Activated CD4-positive, CD25-positive, alpha-beta regulatory T cell treated with anti-CD3 and anti-CD28 coated beads, Interleukin-2, amount 50 U/mL, for 16 hours (primary cell): ENCODE results near the gene LRP2.
"Not testable (repeated sequence)": the region's sequence is repeated elsewhere in the genome, so short reads cannot be mapped to it uniquely, and the experiment has no call there.

ENCODE experiments used
- DNase-seq: peaks from one replicate; pipeline ENCODE4 v3.0.0-alpha.2; 2020; ENCODE audit warnings: low read depth, low spot score

Gene LRP2

DNA sequence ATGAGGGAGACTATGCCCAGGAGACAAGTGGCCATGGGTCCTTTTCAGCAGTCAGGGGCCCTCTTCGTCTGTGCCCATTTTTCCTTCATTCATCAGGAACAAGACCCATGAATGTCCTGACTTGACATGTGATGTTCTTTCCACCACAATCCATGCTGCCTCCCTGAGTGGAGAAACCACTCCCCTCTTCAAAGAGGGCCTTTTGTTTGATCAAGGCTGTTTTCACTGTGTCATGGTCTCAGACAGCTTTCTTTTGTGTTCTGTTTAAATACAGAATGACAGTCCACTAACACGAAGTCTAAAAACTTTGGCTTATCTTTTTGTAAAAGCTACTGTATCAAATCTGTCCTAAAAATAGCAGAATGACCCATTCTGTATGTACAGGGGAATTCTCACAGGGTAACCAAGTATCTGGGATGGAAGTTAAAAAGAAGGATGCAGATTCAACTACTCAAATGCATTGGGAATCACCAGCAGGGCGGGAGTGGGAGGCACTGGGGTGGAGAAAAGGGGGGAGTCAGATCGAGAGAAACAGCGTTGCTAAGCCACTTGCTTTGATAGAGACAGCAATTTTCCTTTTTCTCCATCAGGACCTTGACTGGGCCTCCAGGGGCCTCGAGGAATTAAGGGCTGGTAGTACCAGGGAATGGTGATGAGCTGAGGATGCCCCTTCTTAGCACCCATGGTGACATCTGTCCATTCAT lies 13.9 kb downstream of the LRP2 start:
- DNase-seq: no peak

DNA sequence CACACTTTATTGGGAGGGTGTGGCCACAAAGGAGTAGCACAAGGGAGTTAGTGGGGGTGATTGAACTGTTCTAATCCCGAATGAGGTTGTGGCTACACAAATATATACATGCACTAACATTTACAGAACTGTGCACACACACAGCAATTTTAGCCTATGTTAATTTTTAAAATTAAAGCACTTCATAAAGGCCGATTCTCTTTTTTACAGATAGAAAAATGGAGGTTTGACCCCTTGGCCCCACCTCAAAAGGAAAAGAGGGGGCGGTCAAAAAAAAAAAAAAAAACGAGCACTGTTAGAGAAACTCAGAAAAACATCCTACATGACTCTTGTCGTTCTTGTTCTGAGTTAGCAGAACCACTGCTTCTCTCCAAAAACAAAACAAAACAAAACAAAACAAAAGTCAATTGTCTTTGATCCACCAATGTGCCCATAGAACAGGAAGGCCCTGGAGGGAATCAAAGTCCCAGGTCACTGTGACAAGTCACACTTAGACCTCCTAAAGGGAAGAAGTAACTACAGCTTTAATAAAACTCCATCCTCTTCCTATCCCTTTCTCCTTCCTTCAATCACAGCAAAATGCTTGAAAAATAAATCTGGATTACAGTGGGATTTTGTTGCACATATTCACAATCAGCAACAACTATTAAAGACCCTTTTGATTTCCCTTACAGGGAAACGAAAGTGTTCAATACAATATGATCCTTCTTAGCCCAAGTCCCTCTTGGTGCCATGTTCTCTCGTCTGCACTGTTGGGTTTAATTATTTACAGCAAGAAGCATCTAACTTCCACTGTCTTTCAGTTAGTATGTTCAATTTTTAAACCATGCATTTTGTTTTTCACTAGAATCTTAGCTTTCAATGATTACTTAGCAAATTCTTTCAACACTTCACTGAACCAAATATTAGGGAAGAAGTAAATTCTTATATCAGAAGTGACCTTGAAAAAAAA lies 16.6 kb downstream of the LRP2 start:
- no peak for DNase-seq

DNA sequence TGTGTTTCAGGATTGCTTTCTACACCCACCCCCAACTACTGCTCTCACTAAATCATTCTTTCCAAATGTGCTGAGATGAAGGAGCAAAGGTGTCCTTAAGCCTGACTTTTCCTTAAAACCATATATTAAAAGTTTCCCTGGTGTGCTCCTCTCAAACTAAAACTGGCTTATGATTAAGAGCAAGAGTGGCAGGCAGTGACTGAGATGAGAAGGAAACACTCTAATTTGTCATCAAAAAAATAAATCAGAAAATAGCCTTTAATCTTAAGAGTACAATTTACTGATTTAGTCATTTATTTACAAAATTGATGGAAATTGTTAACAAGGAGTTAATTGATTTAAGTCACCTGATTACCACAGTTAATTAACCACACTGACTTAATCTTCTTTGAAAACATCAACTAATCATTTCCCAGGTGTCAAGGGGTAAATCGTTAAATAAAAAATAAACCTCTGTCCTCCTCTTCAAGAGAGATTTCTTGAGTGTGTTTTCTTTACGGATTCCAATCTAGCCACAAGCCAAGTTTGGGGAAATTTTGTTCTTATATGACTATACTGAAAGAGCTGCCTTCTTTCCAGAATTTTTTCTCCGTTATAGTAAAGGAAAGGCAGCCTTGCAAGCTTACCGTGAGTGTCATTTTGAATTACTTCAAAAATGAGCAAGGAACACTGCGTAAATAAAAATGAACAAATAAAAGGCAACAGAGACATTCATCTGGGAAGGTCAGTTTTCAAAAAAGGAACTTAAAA lies 17.4 kb downstream of the LRP2 start:
- DNase-seq: no peak

DNA sequence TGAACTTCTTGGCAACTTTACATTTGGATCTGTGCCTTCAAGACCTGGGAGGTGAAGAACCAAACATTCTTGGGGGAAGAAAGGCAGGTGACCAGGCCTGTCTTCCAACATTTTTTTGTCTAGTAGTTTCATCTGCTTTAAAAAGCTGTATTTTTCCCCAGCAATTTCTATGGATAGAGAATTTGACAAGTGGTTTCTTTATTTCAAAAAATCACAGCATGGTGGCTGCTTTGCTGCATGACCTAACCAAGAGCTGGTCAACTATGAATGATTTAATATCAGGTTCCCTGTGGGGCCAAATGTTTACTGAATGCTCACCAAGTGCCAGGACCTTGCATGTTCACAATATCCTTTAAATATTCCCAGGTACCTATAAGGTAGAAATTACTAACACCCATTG lies 19.1 kb downstream of the LRP2 start:
- no peak for DNase-seq

DNA sequence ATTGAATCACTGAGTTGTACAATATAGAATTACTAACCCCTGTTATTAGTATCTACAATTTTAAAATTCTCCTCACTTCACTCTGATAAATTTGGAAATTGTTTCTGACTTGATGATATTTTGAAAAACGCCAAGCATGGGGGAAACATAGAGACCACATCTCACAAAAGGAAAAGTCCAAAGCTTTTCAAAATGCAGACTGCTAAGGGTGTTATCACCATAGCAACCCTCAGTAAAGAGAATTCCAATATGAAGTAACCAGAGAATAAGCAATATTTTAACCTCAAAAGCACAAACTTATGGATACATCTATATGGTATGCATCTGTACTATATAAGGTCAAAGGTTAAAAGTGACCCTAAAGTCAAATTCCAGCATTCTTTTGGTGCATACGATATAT lies 22.7 kb downstream of the LRP2 start:
- no peak for DNase-seq

DNA sequence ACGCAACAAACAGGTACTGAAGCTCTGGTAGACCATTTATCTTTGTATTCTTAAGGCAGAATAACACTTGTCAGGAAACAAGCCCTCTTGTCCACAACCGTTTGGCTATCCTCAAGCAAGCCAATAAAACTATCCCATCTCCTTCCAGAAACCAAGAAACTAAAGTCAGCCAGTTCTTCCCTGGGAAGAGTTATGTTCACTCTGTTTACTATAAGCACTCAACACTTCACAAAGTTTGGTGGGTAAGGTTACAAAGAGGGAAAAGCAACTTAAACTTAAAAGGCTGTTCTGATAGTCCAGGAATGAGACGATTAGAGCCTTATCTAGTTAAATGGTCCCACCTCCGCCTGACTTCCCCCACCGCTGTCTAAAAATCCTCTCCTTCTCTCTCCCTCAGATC lies 25.6 kb downstream of the LRP2 start:
- no peak for DNase-seq

DNA sequence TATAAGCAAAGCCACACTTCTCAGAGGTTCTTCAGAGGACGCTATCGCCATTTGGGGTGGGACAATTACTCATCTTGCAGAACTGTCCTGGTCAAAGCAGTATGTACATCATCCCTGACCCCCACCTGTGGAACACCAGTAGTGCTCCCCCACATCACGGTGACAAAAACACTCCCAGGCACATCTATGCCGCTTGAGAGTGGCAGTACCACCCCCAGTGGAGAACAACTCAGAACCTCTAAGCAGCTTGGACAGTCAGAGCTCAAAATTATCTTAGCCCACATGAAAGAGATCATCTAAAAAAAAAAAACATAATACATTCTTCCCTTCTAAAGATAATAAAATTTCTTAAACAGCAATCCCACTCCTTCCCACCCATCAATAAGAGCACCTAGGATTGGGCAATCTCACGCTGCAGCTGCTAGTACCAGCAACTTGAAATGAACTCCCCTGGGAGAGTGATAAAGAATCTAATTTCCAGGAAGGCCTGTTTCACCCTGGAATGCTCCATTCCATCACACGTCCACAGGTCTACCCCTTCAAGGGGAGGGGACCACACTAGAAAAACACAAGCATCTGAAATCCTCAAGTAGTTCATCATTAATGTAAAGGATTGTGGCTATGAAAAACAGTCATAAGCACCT lies 31.7 kb downstream of the LRP2 start:
- DNase-seq: no peak

- no peak for DNase-seq
These were observed 32.4 kb downstream of the LRP2 start for GRCh38 chr2:169329688-169330554.

- no peak for DNase-seq
These were observed 33.5 kb downstream of the LRP2 start for GRCh38 chr2:169328785-169329184.

- not testable (repeated sequence) for DNase-seq
These were observed 34.5 kb downstream of the LRP2 start for GRCh38 chr2:169327837-169328236.

DNA sequence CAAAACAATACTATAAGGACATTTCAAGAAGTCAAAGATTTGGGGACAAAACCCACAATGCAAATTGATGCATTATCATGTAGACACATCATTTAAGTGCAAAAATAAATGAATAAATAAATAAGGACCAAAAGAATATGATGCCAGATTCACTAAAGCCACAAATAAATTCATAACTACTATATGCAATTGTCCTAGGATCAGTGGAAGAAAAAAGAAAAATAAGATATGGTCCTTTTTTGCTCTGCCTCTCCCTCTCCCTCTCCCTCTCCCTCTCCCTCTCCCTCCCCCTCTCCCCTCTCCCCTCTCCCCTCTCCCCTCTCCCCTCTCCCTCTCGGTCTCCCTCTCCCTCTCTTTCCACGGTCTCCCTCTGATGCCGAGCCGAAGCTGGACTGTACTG lies 36.4 kb downstream of the LRP2 start:
- not testable (repeated sequence) for DNase-seq

DNA sequence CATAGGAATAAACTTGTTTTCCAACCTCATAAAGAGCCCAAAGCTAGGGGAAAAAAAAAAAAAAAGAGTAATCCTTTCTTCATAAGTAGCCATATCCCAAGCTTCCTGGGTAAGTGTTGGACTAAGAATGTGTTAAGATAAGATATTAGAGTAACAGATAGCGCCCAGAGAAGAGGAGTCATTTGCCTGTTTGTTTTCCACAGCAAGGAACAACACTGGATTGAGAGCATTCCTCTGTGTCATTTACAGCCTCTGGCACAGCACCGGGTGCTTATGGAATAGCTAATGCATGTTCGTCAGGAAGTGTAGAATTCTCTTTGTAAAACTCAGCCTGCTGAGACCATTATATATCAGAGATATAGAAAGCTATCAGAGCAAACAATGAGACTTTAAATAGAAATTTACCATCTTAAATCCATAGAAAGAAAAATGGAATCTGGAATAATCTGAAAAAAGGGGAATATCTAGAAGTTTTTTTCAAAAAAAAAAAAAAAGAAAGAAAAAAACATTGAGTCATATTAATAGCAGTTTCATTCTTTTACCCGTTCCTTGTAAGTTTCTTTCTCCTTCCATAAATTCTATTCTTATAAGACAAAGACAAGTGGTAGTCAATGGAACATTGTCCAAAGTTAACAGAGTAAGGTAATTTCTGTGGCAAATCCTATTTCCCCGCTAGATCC lies 37.6 kb downstream of the LRP2 start:
- no peak for DNase-seq

GRCh38 chr2:169323841-169324240 lies 38.5 kb downstream of the LRP2 start:
- DNase-seq: no peak

GRCh38 chr2:169320561-169320960 lies 41.8 kb downstream of the LRP2 start:
- DNase-seq: no peak

DNA sequence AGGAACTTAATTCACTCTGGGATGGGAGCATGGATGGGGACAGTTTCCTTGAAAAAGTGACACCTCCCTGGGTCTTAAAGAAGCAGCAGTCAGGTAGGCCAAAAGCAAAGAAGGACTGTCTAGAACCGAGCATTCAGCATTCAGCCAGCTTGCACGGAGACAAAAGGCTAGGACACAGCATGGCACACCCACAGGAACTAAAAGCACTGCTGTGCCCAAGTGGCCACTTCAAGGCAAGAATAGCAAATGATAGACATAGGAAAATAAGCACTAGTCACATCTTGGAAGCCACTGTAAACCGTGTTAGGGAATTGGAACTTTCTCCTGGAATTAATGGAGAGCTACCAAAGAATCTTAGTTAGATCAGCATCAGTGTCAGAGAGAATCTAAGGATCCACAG lies 47.0 kb downstream of the LRP2 start:
- DNase-seq: no peak

DNA sequence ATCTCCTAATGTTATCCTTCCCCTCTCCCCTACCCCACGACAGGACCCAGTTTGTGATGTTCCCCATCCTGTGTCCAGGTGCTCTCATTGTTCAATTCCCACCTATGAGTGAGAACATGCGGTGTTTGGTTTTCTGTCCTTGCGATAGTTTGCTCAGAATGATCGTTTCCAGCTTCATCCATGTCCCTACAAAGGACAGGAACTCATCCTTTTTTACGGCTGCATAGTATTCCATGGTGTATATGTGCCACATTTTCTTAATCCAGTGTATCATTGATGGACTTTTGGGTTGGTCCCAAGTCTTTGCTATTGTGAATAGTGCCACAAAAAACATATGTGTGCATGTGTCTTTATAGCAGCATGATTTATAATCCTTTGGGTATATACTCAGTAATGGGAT lies 54.0 kb downstream of the LRP2 start:
- DNase-seq: not testable (repeated sequence)

DNA sequence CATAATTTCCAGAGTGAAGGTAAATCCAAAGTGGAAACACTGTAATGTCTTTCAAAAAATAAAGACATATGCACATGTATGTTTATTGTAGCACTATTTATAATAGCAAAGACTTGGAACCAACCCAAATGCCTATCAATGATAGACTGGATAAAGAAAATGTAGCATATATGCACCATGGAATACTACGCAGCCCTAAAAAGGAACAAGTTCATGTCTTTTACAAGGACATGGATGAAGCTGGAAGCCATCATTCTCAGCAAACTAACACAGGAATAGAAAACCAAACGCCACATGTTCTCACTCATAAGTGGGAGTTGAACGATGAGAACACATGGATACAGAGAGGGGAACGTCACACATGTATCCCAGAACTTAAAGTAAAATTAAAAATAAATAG lies 57.6 kb downstream of the LRP2 start:
- DNase-seq: not testable (repeated sequence)

GRCh38 chr2:169303579-169304305 lies 58.6 kb downstream of the LRP2 start:
- DNase-seq: no peak

DNA sequence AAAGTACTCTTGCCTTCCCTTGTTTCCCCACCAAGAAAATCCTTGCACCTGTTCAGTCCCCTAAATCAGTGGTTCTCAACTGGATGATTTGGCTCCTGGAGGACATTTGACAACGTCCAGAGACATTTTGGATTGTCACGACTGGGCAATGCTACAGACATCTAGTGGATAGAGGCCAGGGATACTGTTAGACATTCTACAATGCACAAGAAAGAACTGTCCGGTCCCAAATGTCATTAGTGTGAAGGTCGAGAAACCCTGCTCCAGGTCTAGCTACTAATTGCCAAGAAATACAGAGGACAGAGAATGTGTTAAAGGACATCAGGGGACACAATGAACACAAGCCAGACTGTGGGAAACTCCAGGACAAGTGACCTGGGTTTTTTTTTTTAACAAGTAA lies 60.0 kb downstream of the LRP2 start:
- DNase-seq: no peak
